Coronary artery (tissue), 2 donors: Measurements from ENCODE around the gene PYROXD2.

Experiments
- DNase-seq: peaks from one replicate; pipeline ENCODE4 v3.0.0-alpha.2; 2017; ENCODE audit warnings: low spot score
- H3K27ac ChIP-seq, 2 donors: fragments of 200-600 bp; sonication (generic); one replicate each; pipeline ENCODE4 v1.5.1; 2016 to 2019
- H3K4me3 ChIP-seq: fragments of 200-600 bp; sonication (generic); 2 replicates; pipeline ENCODE4 v1.5.1; 2016; ENCODE audit warnings: mild to moderate bottlenecking, moderate library complexity
- CTCF ChIP-seq: fragments of 200-600 bp; sonication (generic); IDR thresholded peaks from one replicate; pipeline ENCODE4 v1.5.1; 2019; ENCODE audit warnings: antibody characterized with exemption

The PYROXD2 gene

GRCh38 chr10:98419469-98420261, 4.7 kb upstream of the PYROXD2 start:
- Histone ChIP-seq H3K27ac (no peak overlapping the region), H3K4me3 (no peak overlapping the region)
- peak; percentile 64 for DNase-seq
- TF ChIP-seq CTCF, result no peak

GRCh38 chr10:98418665-98419468, 3.9 kb upstream of the PYROXD2 start:
- peak; percentile 43 for DNase-seq
- Histone ChIP-seq H3K4me3 (no peak overlapping the region), H3K27ac (no peak overlapping the region)
- TF ChIP-seq CTCF, result no peak

- Histone ChIP-seq H3K4me3 (no peak overlapping the region), H3K27ac (no peak overlapping the region)
- no peak for TF ChIP-seq CTCF
- DNase-seq, result peak; percentile 69
Observed at GRCh38 chr10:98417973-98418664, 3.1 kb upstream of the PYROXD2 start.

GRCh38 chr10:98417481-98417959, 2.5 kb upstream of the PYROXD2 start:
- H3K4me3 ChIP-seq, result no peak overlapping the region
- TF ChIP-seq CTCF, result no peak
- no peak overlapping the region for H3K27ac ChIP-seq
- DNase-seq, result peak; percentile 70

- Histone ChIP-seq H3K4me3 (no peak overlapping the region), H3K27ac (no peak overlapping the region)
- peak; percentile 71 for DNase-seq
- no peak for TF ChIP-seq CTCF
Observed at GRCh38 chr10:98416606-98417388, 1.8 kb upstream of the PYROXD2 start.

- TF ChIP-seq CTCF, result no peak
- peak; percentile 69 for DNase-seq
- H3K4me3 ChIP-seq, result no peak overlapping the region
- H3K27ac ChIP-seq, result peak overlapping the region; percentile 7 to 87
Observed at GRCh38 chr10:98415731-98416119, 743 bp upstream of the PYROXD2 start.
